Bronchial epithelial cell (primary cell): Measurements from ENCODE around the gene ZSWIM6. TPM values are rescaled to one million over a fixed set of nuclear protein-coding genes. Genes with fewer than 3 reads are reported as not detected.
A peak's percentile ranks its signal among the peaks of the same experiment; 100 is the strongest.

Source experiments
- DNase-seq: peaks from one replicate; pipeline ENCODE4 v3.0.0-alpha.2; 2010; ENCODE audit warnings: low read depth
- FAIRE-seq: peaks from 2 replicates; lab custom pipeline; 2011; peaks lifted over from hg19 to GRCh38; lab: Jason Lieb, UNC
- H3K27me3 ChIP-seq: 2 replicates; pipeline ENCODE4 v1.5.1; 2011; ENCODE audit warnings: low read length; ENCODE audit not compliant: control insufficient read depth, insufficient read depth
- H3K36me3 ChIP-seq: 2 replicates; pipeline ENCODE4 v1.5.1; 2011; ENCODE audit warnings: low read length; ENCODE audit not compliant: control insufficient read depth, insufficient read depth
- H3K4me3 ChIP-seq: 2 replicates; pipeline ENCODE4 v1.5.1; 2011; ENCODE audit warnings: mild to moderate bottlenecking, low read depth, low read length, control low read depth
- total RNA-seq: library from RNA; depleted of rRNA; stranded (reverse); fragments of >200 nt; gene quantifications from 2 replicates; pipeline ENCODE4 v1.2.1, GENCODE V29; 2014
- TF ChIP-seq, protein P1 (sequence below): IDR thresholded peaks from 2 replicates; pipeline ENCODE4 v1.5.1; 2011; ENCODE audit warnings: mild to moderate bottlenecking, moderate library complexity, low read length, control low read depth, inconsistent platforms; ENCODE audit not compliant: insufficient read depth, severe bottlenecking

The ZSWIM6 gene
- total RNA-seq, 1 donor from 2014 or later, result 5.8 TPM

DNA sequence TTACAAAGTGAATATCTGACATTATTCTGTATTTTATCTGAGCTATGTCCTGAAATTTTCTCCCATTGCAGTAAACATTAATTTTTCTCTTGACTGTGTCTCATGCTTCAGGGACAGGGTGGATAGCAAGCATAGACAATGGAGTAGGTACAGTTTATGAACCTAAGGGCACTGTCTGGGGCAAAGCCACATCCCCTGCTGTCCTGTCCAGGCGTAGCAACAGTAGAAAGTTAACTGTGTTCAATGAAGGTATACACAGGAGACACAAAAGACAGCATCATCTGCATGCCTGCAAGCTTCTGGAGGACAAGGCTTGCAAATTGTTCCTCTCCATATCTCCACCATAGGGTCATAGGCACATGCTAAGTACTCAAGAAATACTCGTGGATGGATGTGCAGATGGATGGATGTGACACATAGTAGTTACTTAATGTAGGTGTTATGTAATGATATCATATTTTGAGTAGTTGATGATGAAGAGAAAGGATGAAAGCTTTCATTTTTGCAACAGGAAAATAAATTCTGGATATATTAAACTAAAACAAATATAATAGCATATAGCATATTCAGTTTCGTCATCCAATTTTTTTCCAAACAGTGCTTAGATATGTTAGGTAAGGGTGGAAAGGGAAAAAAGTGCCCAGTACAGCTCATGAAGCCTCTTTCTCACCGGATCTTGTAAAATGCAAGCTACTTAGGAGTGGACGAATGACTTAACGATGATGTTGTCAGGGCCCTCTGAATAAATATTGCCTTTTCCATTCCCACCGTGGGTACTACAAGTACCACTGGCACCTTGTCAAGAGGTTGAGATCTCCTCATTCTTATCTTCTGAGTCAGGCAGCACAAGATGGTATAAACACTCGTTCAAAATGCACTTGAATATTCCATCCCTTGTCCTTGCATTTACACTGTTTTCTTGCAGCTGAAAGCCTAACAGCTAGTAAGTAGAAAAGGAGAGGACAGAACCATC, 19.9 kb upstream of the ZSWIM6 start:
- FAIRE-seq, result no peak

DNA sequence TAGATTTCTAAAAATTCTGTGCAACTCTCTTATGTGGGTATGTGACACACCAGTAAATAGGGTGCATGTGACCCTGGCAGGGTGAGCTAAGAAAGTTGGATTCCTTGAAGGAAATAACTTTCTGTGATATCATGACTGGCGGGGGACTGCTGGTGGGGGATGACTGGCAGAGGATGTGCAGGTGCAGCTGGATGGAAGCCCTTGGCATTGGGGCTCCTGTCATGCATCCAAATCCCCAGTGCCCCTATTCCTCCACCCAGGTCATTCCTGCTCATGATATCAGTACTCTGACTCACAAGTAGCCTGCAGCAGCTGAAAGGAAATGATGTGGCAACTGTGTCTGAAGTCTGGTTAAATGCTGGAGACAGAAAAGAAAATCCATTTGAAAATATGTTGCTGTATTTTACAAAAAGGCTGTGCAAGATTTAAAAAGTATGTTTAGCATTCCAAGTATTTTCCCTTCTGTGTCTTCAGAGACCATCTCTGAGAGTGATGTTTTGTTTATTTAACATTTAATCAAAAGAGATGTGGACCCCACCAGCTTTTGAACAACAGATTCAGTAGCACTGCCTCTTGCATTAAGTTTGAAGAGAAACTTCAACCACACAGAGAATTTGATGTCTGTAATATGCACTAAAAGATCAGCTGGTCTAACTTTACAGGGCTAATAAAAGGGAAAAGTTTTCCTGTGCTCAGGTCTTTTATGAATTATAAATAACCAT, 17.9 kb upstream of the ZSWIM6 start:
- no peaks in the 10 kb centered on the region for H3K36me3 ChIP-seq
- H3K4me3 ChIP-seq, result no peak overlapping the region
- H3K27me3 ChIP-seq, result no peaks in the 10 kb centered on the region
- DNase-seq, result peak; percentile 95
- FAIRE-seq, result no peak
- TF ChIP-seq, protein P1, sequence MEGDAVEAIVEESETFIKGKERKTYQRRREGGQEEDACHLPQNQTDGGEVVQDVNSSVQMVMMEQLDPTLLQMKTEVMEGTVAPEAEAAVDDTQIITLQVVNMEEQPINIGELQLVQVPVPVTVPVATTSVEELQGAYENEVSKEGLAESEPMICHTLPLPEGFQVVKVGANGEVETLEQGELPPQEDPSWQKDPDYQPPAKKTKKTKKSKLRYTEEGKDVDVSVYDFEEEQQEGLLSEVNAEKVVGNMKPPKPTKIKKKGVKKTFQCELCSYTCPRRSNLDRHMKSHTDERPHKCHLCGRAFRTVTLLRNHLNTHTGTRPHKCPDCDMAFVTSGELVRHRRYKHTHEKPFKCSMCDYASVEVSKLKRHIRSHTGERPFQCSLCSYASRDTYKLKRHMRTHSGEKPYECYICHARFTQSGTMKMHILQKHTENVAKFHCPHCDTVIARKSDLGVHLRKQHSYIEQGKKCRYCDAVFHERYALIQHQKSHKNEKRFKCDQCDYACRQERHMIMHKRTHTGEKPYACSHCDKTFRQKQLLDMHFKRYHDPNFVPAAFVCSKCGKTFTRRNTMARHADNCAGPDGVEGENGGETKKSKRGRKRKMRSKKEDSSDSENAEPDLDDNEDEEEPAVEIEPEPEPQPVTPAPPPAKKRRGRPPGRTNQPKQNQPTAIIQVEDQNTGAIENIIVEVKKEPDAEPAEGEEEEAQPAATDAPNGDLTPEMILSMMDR, result no peak

More for the DNA sequence above, 19.9 kb upstream of the ZSWIM6 start:
- H3K36me3 ChIP-seq, result no peaks in the 10 kb centered on the region
- no peak overlapping the region for H3K4me3 ChIP-seq
- no peaks in the 10 kb centered on the region for H3K27me3 ChIP-seq
- TF ChIP-seq, protein P1, result no peak
- DNase-seq, result peak; percentile 97

DNA sequence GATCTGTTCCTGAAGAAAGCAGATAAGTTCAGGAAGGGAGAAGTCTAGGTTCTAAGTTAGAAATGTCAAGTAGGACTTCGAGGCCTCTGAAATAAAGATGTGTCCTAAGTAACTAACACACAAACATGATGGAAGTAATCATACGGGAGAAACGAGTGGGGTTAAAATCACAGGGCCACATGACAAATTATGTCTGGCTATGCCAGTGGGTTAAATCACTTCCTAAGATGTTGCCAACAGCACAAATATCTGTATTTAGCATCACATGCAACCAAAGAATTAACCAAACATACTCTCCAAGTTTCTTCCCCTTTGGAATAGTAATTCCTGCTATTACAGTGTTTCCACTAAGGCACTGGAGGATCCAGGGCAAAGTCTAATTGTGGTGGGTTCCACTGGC, 13.7 kb upstream of the ZSWIM6 start:
- FAIRE-seq (no peak), DNase-seq (no peak)
- TF ChIP-seq, protein P1, result no peak
- Histone ChIP-seq H3K27me3 (no peaks in the 10 kb centered on the region), H3K4me3 (no peak overlapping the region), H3K36me3 (no peaks in the 10 kb centered on the region)

DNA sequence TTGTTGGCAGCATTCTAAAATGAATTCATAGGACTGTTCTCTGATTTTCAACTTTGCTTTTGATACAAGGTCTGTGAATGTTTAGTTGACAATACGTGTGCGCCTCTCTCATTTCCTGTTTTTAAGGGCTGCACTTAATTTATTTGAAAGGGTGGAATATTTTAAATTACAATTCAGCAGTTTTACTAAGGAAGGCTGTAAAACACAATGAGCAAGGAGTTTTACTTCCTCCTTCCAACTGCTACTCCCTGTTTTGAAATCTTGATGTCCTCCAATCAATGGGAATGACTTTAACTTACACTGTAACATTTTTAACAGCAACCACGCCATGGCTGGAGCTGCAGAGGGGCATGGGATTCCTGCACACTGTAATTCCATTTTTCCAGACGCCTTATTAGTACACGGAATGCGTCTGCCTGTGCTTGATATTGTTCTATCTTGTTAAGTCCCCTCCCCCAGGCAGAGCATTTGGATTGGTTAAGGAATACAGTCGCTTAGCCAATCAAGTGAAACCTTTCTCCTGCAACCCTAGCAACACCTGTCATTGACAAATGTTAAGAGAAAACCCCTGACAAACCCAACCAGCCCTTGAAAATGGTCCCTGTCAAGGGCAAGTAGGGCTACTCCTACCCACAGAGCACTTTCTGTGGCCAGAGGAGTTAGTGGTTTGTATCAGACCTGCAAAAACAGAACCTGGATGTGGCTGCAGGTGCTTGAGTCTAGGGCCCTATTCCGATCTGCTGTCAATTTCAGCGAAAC, 12.5 kb upstream of the ZSWIM6 start:
- Histone ChIP-seq H3K36me3 (no peaks in the 10 kb centered on the region), H3K27me3 (no peaks in the 10 kb centered on the region), H3K4me3 (no peak overlapping the region)
- TF ChIP-seq, protein P1, result no peak
- no peak for FAIRE-seq
- peak; percentile 60 for DNase-seq

DNA sequence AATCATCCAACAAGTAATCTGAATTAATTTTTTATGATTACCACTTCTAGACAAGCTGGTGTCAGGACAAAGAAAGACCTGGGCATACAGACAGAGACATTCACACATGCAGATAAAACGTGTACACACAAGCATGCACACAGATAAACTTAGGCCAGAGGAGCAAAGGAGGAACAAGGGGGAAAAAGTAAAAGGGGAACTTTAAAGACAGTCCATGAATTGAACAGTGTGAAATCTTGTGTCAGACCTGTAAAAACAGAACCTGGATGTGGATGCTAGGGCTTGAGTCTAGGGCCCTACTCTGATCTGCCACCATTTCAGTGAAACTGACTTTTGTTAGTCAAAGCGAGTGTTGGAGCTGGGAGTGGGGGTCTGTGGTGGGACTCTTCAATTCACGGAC, 11.2 kb upstream of the ZSWIM6 start:
- no peak overlapping the region for H3K4me3 ChIP-seq
- no peak for FAIRE-seq
- DNase-seq, result no peak
- no peaks in the 10 kb centered on the region for H3K27me3 ChIP-seq
- H3K36me3 ChIP-seq, result no peaks in the 10 kb centered on the region
- TF ChIP-seq, protein P1, result no peak
